K562 (cell line): ENCODE results near the gene ELOVL2.

Experiments used
- CREB5 ChIP-seq: fragments of 250-450 bp; sonication (Bioruptor Pico); IDR thresholded peaks from 2 replicates; pipeline ENCODE4 v1.5.0; 2020; ENCODE audit warnings: mild to moderate bottlenecking
- RNF219 ChIP-seq: fragments of 250-450 bp; sonication (Bioruptor Pico); IDR thresholded peaks from 2 replicates; pipeline ENCODE4 v1.5.0; 2022; ENCODE audit warnings: mild to moderate bottlenecking
- SMAD4 ChIP-seq: fragments of 250-450 bp; sonication (Bioruptor Pico); conservative IDR thresholded peaks from 2 replicates; pipeline ENCODE4 v1.8.0; 2021; ENCODE audit warnings: inconsistent platforms, mild to moderate bottlenecking, moderate library complexity
- SP1 ChIP-seq: sonication (generic); formaldehyde crosslinking; IDR thresholded peaks from 2 replicates; pipeline ENCODE4 v1.8.1; 2022; ENCODE audit warnings: mild to moderate bottlenecking, missing genetic modification reagents
- ZNF121 ChIP-seq: sonication (generic); formaldehyde crosslinking; conservative IDR thresholded peaks from 2 replicates; pipeline ENCODE4 v1.8.0; 2022; ENCODE audit warnings: missing genetic modification reagents

GRCh38 chr6:11036351-11036740, 7.8 kb downstream of the ELOVL2 start:
- TF ChIP-seq CREB5 (CRISPR knock-in tag) (no peak), SMAD4 (no peak), RNF219 (CRISPR knock-in tag) (no peak), SP1 (CRISPR knock-in tag) (no peak), ZNF121 (CRISPR knock-in tag) (no peak)
